ENCODE results near the gene TNPO1. TPM values are rescaled to one million over a fixed set of nuclear protein-coding genes. Genes with fewer than 3 reads are reported as not detected.

TNPO1 gene
- total and polyA plus RNA-seq, 2 of the 13 experiments (the other 11 are each of a cell fraction or from before 2014, with no cell fraction given), result 26.7 to 123 TPM

- TF ChIP-seq RARG (CRISPR knock-in tag; IDR thresholded peaks at IDR 0.05; ENCODE audit: low read depth), result no peak
- no peak for TF ChIP-seq SOX6 (IDR thresholded peaks at IDR 0.05)
- 0 out of 2 replicates have a peak, but pooled peaks have one; percentile 10 for TF ChIP-seq SOX6 (CRISPR knock-in tag; IDR thresholded peaks at IDR 0.05)
- no peak for TF ChIP-seq CEBPG (CRISPR knock-in tag; IDR thresholded peaks at IDR 0.05)
- no peak for TF ChIP-seq ZBTB4 (CRISPR knock-in tag; IDR thresholded peaks at IDR 0.05; ENCODE audit: borderline replicate concordance)
- TF ChIP-seq KDM5A (IDR thresholded peaks at IDR 0.05; ENCODE audit: borderline replicate concordance, low read length), result no peak; the same call in 1 of the 2 replicates
- TF ChIP-seq KAT7 (CRISPR knock-in tag; IDR thresholded peaks at IDR 0.05; ENCODE audit: borderline replicate concordance), result 0 out of 2 replicates have a peak, but pooled peaks have one; percentile 35
- TF ChIP-seq MXI1 (IDR thresholded peaks at IDR 0.05; ENCODE audit: borderline replicate concordance, low read depth, low read length), result peak; percentile 58; the same call in 1 of the 3 replicates
- TF ChIP-seq BCL6 (CRISPR knock-in tag; IDR thresholded peaks at IDR 0.05), result no peak
- TF ChIP-seq PLRG1 (conservative IDR thresholded peaks at IDR 0.05), result no peak
- no peak for TF ChIP-seq ZFYVE20 (CRISPR knock-in tag; IDR thresholded peaks at IDR 0.05; ENCODE audit: borderline replicate concordance, low read depth)
- no peak for TF ChIP-seq FOXC1 (CRISPR knock-in tag; IDR thresholded peaks at IDR 0.05; ENCODE audit: borderline replicate concordance)
- no peak; the same call in 1 of the 2 replicates for TF ChIP-seq NFYB (CRISPR knock-in tag; IDR thresholded peaks at IDR 0.05)
- TF ChIP-seq KLF12 (CRISPR knock-in tag; IDR thresholded peaks at IDR 0.05; ENCODE audit: borderline replicate concordance), result no peak
- no peak for TF ChIP-seq EED (CRISPR knock-in tag; IDR thresholded peaks at IDR 0.05)
- TF ChIP-seq ZNF547 (CRISPR knock-in tag; IDR thresholded peaks at IDR 0.05), result no peak
- TF ChIP-seq CHCHD3 (CRISPR knock-in tag; IDR thresholded peaks at IDR 0.05), result no peak
- no peak for TF ChIP-seq DBP (CRISPR knock-in tag; IDR thresholded peaks at IDR 0.05; ENCODE audit: not compliant biosample characterization)
- TF ChIP-seq DPF2 (CRISPR knock-in tag; IDR thresholded peaks at IDR 0.05; ENCODE audit: borderline replicate concordance, low read depth), result no peak
- no peak for TF ChIP-seq HDAC6 (IDR thresholded peaks at IDR 0.05; ENCODE audit: low read depth, low read length)
- TF ChIP-seq ZBTB37 (CRISPR knock-in tag; IDR thresholded peaks at IDR 0.05), result no peak
- TF ChIP-seq RFX3 (CRISPR knock-in tag; IDR thresholded peaks at IDR 0.05), result no peak
- TF ChIP-seq PITX1 (CRISPR knock-in tag; IDR thresholded peaks at IDR 0.05), result no peak
- TF ChIP-seq NFE2 (CRISPR knock-in tag; IDR thresholded peaks at IDR 0.05), result no peak
- TF ChIP-seq ZMYM4 (CRISPR knock-in tag; IDR thresholded peaks at IDR 0.05), result no peak
These were observed 32.3 kb downstream of the TNPO1 start (continued) for GRCh38 chr5:72848474-72849428.
